Astrocyte (in vitro differentiated cells and primary cell): ENCODE measurements around the gene NEK7.
"Not testable (repeated sequence)": the region's sequence is repeated elsewhere in the genome, so short reads cannot be mapped to it uniquely, and the experiment has no call there.

Experiments used
- CTCF ChIP-seq: IDR thresholded peaks from 2 replicates; pipeline ENCODE4 v1.5.1; 2011; ENCODE audit warnings: low read depth, mild to moderate bottlenecking, inconsistent platforms, low read length, moderate library complexity; ENCODE audit not compliant: insufficient read depth
- EZH2 ChIP-seq: IDR thresholded peaks from 2 replicates; pipeline ENCODE4 v1.6.1; 2012; ENCODE audit warnings: mild to moderate bottlenecking, low read length, inconsistent platforms; ENCODE audit not compliant: insufficient read depth

DNA sequence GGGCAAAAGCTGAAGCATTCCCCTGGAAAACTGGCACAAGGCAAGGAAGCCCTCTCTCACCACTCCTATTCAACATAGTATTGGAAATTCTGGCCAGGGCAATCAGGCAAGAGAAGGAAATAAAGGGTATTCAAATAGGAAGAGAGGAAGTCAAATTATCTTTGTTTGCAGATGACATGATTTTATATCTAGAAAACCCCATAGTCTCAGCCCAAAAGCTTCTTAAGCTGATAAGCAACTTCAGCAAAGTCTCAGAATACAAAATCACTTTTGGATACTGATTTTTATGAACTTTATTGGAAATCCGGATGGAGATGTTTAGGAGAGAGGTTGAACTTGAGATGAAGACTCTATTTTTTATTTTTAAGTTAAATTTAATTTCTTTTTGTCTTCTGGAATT lies 37.1 kb downstream of the NEK7 start:
- TF ChIP-seq CTCF, EZH2: not testable (repeated sequence)
